NK-92 treated with Interleukin-12 subunit alpha and Interleukin-12 subunit beta, amount 100 ng/mL, for 24 hours (cell line): ENCODE measurements around the gene TNNI2.
A peak's percentile ranks its signal among the peaks of the same experiment; 100 is the strongest.
"Not testable (repeated sequence)": the region's sequence is repeated elsewhere in the genome, so short reads cannot be mapped to it uniquely, and the experiment has no call there.

Source experiments
- DNase-seq: peaks from one replicate; lab custom pipeline; 2025; lab: John Stamatoyannopoulos, UW

Gene TNNI2

DNA sequence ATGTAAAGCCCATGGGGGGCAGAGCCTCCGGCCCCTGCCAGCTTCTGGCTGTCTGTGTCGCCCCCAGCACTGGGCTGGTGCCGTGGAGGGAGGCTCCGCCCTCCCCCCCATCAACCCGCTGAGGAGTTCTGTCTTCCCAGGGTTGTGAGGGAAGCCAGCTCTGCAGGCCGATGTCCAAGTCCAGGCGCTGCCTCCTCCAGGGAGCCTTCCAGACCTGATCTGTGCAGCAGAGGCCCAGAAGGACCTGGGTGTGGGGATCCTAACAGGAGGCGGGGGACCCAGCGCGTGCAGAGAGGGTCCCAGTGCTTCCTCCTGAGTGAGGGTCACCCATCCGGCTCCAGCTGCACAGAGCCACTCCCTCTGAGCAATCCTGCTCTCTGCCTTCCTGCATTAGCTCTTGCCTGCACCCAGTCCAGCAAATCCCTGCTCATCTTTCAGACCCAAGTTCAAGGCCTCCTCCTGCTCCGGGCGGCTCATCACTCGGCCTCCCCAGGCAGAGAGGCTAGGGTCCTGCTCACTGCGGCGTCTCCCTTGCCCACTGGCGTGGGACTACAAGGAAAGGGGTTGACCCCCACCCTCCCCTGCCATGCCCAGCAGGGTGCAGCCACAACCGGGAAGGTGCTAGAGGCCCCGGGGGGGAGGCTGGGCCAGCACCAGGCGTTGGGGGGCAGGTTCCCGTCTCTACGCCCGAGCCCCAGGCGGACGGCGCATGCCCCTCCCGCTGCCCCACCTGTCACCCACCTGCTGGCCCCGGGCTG, 36.5 kb downstream of the TNNI2 start:
- DNase-seq: no peak

DNA sequence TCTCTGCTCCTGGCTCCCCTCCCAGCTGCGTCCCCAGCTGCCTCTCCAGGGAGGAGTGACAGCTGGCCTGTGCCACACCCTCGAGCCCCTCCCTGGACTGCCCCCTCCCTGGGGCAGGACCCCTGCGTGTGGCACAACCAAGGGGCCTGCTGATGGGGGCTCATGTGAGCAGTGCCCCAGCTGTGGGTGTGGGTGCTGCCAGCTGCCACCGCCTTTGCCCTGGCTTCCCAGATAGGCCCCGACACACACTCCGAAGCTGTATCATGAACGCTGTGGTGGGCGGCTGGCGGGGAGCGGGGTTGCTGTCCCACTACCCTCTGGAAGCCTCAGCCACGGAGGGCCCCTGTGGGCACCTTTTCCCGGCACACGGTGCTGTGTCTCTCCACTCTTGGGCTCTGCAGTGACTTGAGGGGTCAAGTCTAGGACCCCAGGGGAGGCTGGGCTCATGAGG, 37.1 kb downstream of the TNNI2 start:
- not testable (repeated sequence) for DNase-seq

DNA sequence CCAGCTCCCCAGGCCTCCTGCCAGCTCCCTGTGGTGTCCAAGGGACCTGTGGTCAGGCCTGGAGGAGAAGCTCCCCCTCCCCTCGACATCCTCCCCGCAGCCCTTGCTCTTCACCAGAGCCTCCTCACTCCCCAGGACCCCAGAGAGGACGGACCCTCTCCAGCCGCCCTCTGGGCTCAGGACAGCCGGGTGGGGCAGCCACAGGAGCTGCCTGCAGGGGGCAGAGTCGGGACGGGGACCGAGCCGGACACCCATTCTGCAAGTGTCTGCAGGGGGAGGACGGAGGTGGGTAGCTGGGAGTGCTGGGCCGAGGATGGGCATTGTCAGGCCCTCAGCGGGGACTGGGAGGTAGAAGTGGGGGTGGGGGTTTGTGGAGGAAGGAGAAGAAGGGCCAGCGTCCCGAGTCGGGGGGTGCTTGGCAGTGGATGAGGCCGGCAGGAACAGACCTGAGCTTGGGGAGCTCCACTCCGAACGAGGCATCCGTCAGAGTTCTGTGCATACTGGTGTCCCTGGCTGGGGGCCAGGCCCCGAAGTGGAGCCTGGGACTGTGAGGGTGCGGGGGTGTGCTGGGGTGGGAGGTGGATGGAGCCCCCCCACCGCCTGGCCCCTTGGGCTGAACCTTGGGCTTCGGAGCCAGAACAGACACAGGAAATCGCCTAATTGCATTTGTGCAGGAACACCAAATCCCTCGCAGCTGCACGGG, 37.7 kb downstream of the TNNI2 start:
- DNase-seq: no peak

DNA sequence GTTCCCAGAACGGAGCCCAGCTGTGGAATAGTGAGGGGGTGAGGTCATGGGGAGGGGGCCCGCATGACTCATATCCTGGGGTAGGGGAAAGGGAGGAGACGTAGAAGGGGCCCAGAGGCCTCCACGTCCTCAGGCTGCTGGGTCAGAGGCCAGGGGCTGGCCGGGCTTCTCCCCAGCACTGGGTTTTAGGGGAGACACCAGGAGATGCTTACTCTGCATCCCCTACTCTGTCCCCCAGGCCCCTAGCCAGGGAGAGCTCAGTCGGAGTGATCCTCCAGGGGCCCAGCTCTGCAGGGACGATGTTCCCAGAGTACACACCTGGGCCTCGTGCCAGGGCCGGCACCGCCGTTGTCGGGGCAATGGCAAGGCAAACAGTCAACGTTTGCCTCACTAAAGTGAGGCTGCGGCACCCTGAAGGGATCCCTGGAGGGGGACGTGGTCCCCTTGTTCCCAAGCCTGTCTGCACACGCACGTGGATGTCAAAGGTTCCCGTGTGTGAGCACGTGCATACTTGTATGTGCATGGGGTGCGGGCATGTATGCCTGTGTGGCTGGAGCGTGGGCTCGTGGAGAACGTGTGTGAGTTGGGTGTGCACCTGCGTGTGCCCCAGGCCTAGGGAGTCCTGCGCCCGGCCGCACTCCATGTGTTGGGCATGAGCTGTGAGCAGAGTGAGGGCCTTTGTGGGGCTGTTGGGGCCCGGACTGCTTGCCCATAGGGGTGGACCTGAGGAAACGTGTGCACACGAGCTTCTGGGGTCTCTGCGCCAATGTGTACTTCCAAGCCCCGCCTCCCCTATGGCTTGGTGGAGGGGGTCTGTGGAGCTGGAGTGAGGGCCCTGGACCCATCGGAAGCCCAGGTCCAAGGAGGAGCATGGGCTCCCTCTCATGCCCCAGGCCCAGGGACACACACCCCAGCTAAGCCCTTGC, 38.7 kb downstream of the TNNI2 start:
- no peak for DNase-seq

DNA sequence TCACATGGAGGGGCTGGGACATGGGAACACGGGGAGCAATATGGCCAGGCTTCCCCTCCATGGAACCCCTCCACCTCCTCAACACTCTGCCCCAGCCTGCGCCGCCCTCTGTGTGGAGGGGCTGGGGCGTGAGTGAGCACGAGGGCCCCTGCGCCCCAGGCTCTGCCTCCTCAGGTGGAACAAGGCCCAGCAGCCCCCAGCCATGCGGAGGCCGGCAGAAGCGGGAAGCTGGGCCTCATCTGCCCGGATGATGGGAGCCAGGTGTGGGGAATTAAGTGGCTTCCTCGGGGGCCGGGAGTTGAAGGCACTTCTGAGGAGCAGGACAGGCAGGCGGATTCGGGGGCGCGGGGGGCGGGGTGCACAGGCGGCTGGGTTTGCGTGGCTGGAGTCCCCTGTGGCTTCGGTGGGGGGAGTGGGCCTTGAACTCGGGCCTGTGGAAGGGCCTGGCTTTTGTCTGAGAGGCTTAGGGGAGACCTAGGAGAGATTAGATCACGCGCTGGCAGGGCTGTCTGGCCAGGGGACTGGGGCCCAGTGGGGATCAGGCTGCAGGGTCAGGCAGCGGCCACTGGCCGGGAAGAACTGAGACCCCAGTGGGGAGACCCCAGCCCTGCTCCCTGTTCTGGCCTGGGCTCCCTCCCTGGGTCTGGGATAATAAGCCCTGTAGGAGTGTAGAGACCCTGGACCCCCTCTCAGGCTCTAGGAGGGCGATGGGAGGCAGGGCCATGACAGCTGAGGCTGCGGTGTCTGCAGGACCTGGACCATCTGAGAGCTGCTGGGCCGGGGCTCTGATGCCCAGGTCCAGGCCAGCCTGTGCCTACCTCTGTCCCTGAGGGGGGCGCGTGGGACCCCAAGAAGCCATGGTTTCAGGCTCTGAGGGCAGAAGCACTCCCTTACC, 39.6 kb downstream of the TNNI2 start:
- DNase-seq: no peak

DNA sequence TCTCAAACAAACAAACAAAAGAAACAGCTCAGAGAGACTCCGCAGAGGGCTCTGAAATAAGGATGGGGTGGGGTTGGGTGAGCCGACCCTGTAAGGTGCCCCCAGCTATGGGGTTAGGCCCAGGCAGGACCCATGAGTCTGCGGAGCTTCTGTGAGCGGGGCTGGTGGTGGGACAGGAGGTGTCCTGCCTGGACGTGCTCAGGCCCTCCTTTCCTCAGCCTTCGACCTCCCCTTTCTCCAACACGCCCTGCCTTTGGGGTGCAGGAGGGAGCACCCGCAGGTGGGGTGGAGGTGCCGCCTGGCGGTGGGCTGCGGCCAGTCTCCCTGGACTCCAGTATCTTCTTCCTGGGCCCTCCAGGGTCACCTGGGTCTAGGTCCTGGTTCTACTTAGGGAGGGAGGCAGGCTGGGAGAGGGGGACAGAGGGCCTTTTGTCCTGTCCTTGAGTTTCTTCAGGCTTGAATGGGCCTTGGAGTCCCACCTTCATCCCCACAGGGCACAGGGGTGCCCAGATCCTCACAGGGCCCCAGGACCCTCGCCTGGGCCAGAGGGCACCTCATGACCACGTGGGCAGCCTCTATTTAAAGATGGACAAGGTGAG, 40.7 kb downstream of the TNNI2 start:
- DNase-seq: no peak

DNA sequence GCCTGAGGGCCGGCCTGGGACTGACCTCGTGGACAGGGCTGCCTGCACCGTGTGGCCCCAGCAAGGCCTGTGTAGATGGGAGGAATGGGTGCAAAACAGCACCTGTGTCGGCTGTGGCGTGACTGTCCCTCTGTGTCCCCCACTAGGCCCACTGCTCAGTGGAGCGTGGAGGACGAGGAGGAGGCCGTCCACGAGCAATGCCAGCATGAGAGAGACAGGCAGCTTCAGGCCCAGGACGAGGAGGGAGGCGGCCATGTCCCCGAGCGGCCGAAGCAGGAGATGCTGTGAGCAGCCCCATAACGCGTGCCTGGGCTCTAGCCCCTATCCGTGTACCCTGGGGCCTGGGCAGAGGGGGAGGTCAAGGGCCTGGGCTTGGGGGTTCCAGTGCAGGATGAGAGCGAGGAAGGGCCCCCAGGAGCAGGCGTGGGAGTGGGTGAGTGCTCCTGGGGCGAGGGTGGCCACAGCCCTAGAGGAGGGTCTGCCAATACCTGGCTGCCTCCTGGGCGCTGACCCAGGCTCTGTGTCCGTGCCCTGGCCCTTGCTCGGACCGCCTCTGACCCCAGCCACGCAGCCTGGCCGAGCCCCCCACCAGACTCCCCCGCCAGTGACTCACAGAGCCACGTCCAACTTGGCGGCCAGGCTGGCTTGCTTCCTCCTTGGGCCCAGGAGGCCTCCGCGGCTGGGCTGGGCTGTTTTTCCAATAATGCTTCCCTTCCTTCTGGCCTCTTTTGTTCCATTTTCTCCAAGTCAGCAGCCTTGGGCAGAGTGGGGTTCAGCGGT, 41.4 kb downstream of the TNNI2 start:
- DNase-seq: no peak

DNA sequence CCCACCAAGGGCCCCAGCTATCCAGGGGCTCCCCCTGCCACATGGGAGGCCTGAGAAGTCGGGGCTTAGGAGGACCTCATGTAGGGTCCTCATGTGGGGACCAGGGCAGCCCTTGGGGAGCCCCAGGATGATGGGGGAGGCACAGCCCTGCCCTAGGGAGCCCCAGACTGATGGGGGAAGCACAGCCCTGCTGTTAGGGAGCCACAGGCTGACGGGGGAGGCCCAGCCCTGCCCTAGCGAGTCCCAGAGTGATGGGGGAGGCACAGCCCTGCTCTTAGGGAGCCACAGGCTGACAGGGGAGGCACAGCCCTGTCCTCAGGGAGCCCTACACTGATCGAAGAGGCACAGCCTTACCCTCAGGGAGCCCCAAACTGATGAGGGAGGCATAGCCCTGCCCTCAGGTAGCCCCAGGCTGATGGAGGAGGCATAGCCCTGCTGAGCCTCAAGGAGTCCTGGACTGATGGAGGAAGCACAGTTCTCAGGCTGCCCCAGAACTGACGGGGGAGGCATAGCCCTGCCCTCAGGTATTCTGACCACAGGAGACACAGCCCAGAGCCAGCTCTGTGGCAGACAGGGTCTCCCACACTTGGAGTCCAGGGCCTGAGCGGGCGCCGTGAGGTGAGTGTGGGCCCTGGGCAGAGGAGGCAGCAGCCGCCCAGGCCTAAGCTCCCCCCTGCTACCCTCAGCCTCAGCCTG, 42.1 kb downstream of the TNNI2 start:
- DNase-seq: no peak

DNA sequence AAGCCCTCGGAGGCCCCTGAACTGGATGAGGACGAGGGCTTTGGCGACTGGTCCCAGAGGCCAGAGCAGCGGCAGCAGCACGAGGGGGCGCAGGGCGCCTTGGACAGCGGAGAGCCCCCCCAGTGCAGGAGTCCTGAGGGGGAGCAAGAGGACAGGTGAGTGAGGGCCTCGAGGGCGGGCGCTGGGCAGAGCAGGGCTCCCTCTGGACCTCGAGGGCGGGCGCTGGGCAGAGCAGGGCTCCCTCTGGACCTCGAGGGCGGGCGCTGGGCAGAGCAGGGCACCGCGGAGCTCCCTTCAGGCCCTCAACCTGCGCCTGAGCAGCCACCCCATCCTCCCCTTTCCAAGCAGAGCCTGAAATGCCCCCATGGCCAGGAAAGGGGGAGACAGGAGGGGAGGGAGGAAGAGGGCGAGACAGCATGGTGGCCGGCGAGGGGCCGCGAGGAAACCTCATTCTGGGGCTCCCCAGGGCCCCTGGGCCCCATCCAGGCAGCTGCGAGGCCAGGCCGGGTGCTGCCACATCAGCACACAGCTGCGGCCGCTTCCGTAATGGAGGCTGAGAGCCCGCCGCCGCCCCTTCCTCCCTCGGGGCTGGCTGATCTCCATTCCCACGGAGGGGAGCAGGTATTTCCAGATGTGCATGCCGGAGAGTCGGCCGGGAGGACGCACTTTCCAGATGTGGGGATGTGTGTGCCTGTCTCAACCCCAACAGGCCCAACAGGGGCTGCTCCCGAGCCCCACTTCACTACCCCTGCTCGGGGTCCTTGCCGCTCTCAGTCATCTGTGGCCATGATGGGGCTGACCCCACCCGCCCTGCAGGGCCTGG, 42.9 kb downstream of the TNNI2 start:
- no peak for DNase-seq

DNA sequence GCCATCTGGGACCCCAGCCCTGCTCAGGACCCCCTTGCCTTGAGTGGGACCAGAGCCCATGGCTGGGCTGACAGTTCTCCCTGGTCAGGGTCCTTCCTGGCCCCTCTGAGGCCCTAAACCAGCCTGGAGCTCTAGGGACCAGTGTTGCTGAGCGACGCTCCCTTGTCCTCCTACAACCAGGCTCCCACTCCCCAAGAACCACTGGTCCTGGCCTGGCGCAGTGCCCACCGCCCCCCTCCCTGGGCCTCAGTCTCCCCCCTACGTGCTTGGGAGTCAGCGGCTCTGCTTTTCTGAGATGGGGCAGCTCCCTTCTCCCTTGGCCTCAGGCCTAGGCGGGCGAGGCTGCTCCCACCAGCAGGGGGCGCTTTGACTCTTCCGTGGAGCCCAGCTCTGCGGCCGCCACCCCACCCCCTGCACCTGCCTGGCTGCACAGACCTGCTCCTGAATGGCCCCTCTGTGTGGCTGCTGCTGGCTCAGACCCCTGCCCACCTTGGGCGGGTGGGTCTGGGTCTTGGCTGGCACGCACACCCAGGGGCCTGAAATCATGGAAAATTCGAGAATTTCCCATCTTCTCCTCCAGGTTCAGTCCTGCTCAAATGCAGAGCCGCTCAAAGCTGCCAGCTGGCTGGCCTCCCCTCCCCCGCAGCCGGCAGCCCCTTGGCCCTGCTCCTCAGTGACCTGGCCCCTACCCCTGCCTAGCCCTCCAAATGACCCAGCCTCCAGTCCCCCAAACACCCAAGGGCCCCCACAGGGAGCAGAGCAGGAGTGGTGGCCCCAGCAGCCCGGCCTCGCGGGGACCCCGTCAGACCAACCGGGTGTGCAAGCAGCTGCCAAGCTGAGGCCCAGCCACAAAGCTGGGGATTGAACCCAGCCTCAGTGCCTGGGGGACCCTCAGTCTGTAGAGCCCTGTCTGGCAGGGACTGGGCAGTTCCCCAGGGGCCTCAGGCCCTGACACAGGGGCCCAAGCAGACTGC, 43.8 kb downstream of the TNNI2 start:
- DNase-seq: peak; percentile 29

DNA sequence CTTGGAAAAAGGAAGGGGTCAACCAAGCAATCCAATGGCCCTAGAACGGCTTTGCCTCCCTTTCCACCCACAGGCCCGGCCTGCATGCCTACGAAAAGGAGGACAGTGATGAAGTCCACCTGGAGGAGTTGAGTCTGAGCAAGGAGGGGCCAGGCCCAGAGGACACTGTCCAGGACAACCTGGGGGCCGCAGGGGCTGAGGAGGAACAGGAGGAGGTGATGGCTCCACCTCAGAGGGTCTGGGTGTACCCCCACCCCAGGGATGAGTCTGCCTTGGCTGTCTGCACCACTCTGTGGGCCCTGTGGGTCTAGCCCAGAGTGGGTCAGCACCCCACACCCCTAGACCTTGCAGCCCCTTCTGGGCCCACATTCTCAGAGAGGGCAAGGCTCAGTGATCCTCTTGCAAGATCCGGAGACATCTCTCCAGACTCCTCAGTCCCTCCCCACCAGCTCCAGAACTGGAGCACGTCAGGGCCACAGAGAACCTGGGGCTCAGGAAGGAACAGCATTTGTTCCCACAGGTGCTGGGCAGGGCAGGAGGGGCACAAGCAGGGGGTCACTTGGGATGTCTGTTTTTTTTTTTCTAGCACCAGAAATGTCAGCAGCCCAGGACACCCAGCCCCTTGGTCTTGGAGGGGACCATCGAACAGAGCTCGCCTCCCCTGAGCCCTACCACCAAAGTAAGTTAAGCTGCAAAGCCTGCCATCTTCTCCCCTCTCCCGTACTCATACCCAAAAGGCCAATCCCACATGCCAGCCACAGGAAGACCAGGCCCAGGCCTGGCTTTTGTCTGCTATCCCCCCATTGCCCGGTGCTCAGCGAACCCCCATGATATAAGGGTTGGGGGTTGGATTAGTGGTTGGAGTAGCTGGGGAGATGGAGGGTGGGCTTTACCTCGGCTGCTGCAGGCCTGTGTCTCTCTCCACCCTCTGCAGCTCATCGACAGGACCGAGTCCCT, 44.8 kb downstream of the TNNI2 start:
- DNase-seq: no peak

DNA sequence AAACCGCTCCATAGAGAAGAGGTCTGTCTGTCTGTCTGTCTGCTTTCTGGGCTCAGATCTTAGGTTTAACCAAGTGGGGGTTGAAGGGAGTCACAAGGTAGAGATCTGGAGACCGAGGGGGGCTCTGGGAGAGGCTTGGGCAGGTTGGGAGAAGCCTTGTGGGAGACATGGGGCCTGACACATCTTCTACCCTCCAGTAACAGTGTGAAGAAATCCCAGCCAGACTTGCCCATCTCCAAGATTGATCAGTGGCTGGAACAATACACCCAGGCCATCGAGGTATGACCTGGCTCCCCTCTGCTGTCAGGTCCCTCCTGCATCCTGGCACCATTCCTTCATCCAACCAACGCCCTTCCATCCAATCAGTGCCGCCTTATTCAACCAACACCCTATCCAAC, 45.5 kb downstream of the TNNI2 start:
- DNase-seq: no peak

DNA sequence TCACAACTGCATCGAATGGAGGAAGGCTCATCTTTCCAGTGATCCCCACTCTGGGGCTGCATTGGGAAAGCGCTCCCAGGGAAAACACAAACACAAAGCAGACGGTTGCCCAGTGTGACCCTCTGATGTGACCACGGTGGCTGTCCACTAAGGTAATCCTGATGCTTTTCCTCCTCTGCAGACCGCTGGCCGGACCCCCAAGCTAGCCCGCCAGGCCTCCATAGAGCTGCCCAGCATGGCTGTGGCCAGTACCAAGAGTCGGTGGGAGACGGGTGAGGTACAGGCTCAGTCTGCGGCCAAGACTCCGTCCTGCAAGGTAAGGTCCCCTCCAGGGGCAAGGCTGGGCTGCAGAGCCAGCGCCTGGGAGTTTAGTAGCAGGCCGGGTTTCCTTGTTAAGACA, 47.8 kb downstream of the TNNI2 start:
- DNase-seq: not testable (repeated sequence)

DNA sequence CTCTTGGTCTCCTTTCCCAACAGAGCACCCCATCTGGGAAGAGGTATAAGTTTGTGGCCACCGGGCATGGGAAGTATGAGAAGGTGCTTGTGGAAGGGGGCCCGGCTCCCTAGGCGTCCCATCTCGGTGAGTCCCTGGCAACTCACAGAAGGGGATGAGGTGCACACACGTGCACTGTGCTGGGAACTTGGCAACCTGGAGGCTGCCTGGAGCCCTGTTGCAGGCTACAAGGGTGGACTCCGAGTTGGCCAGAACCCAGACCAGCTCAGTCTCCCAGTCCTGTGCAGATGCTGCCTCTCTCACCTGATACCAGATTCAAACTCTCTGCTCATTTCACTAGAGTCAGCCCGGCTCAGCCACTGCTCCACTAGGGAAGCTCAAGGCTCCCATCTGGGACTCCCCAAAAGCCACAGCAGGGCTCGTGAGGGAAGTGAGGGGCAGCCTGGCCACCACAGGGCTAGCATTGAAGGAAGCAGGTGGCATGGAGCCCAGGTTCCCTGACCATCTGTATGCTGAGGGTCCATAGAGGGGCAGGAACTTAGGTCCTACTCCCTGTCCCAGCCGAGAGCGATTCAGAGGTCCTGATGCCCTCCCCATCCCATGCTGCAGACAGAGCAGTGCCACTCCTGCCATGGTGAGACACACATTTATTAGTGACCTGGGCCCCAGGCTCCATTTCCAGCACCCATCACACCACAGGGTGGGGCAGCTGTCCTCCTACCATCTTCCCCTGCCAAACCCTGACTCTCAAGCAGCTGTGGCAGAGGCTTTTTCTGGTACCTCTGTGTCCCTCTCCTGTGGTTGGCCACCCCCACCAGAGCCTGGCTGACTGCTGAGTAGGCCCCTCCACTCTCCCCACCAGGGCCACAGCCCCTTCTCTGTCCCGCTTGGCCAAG, 48.9 kb downstream of the TNNI2 start:
- DNase-seq: no peak

DNA sequence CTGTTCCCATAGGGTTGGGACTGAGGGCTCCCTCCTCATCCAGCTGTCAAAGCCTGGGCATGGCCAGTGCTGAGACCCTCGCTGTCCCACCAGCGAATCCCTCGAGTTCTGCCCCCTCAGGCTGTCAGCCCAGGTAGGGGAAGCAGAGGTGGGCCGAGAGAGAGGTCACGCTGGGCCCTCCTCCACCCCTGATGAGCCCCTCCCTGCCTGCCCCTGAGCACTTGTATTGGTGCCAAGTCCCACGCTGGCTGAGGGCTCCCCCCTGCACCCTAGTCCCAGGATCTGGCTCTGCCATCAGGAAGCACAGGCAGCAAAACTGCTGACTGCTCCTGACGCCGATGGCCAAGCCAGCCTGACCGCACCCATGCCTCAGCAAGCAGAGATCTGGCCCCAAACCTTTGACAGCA, 49.6 kb downstream of the TNNI2 start:
- no peak for DNase-seq
